K562 (cell line): ENCODE measurements around the gene C4BPB. TPM values are rescaled to one million over a fixed set of nuclear protein-coding genes. Genes with fewer than 3 reads are reported as not detected.

ENCODE experiments used
- ATAC-seq: fragments of 200-7000 bp; cut with Tn5 transposase; 3 replicates; pipeline ENCODE4 v1.9.1; 2020; ENCODE audit warnings: moderate library complexity
- BruUV-seq: library from RNA; stranded (reverse); fragments of 400-500 nt; replicated peaks from 2 replicates; lab custom pipeline; 2021; lab: Mats Ljungman, UMichigan
- CTCF ChIA-PET: fragments of 300-600 bp; formaldehyde crosslinking; extraction: SDS; loops from one replicate; lab custom pipeline; 2021; ENCODE audit warnings: low intra/inter-chr PET ratio; lab: Yijun Ruan, JAX
- POLR2A ChIA-PET: fragments of 300-600, 350-650 bp; sonication (Branson Sonifier 250); formaldehyde crosslinking; extraction: SDS; loops from one replicate; lab custom pipeline; 2021; ENCODE audit warnings: antibody characterized with exemption, inconsistent platforms; lab: Yijun Ruan, JAX
- DNase-seq, 4 experiments: peaks; one replicate each; pipeline versions ENCODE4 v3.0.0 to v3.0.0-alpha.2; 2011 to 2018; ENCODE audit warnings: low spot score in 3 of 4, mixed read lengths in 3 of 4; ENCODE audit errors: extremely low read depth in 1 of 4
- FAIRE-seq: peaks from 2 replicates; lab custom pipeline; 2011; peaks lifted over from hg19 to GRCh38; lab: Jason Lieb, UNC
- H2AFZ ChIP-seq: 2 replicates; pipeline ENCODE4 v1.6.0; 2011; ENCODE audit warnings: low read depth, low read length, control low read depth, inconsistent platforms
- H3K27ac ChIP-seq: fragments of 200-600 bp; 3 replicates; pipeline ENCODE4 v1.8.0; 2011; ENCODE audit warnings: low read depth, mild to moderate bottlenecking, control low read depth, inconsistent platforms, low read length, moderate library complexity, mixed read lengths; ENCODE audit errors: extremely low read depth
- H3K27me3 ChIP-seq, 2 experiments: fragments of 300-600 bp in 1 of 2; 2 replicates in 1 of 2; 3 replicates in 1 of 2; pipeline versions ENCODE4 v1.6.0 to v1.8.0; 2011; ENCODE audit warnings: inconsistent platforms in 2 of 2, low read length in 2 of 2, mild to moderate bottlenecking in 1 of 2, mixed read lengths in 1 of 2, moderate library complexity in 1 of 2; ENCODE audit not compliant: control insufficient read depth in 2 of 2, insufficient read depth in 2 of 2
- H3K36me3 ChIP-seq: fragments of 300-600 bp; 3 replicates; pipeline ENCODE4 v1.8.0; 2011; ENCODE audit warnings: mild to moderate bottlenecking, low read length, inconsistent platforms; ENCODE audit not compliant: control insufficient read depth, insufficient read depth
- H3K4me1 ChIP-seq, 2 experiments: fragments of 200-600 bp in 1 of 2; replicated peaks in 1 of 2; 2 replicates in 1 of 2; 3 replicates in 1 of 2; pipeline versions ENCODE4 v1.5.1 to v1.8.0; 2011; ENCODE audit warnings: inconsistent platforms in 2 of 2, low read length in 2 of 2, mild to moderate bottlenecking in 1 of 2, mixed read lengths in 1 of 2, moderate library complexity in 1 of 2; ENCODE audit not compliant: control insufficient read depth in 2 of 2, insufficient read depth in 2 of 2
- H3K4me2 ChIP-seq: 2 replicates; pipeline ENCODE4 v1.6.1; 2011; ENCODE audit warnings: low read length, control low read depth, inconsistent platforms, mixed read lengths; ENCODE audit not compliant: insufficient read depth
- H3K4me3 ChIP-seq: fragments of 200-600 bp; sonication (generic), shearing (Covaris generic); 2 replicates; pipeline ENCODE4 v1.5.1; 2016; ENCODE audit warnings: control low read depth, inconsistent platforms
- H3K79me2 ChIP-seq: fragments of 200-600 bp; 3 replicates; pipeline ENCODE4 v1.8.0; 2011; ENCODE audit warnings: low read length, inconsistent platforms; ENCODE audit not compliant: control insufficient read depth, insufficient read depth
- H3K9ac ChIP-seq, 2 experiments: 2 replicates each; pipeline versions ENCODE4 v1.6.0 to v1.6.1; 2011; ENCODE audit warnings: low read depth in 2 of 2, low read length in 2 of 2, control low read depth in 1 of 2, inconsistent platforms in 1 of 2, mild to moderate bottlenecking in 1 of 2, mixed read lengths in 1 of 2; ENCODE audit not compliant: insufficient read depth in 1 of 2
- H3K9me1 ChIP-seq: one replicate; pipeline ENCODE4 v1.6.0; 2011; ENCODE audit warnings: inconsistent platforms, mild to moderate bottlenecking, low read length, moderate library complexity; ENCODE audit not compliant: control insufficient read depth, insufficient read depth
- H3K9me3 ChIP-seq: replicated peaks from 2 replicates; pipeline ENCODE4 v1.5.1; 2011; ENCODE audit warnings: low read depth, low read length, inconsistent platforms; ENCODE audit not compliant: control insufficient read depth, insufficient read depth
- H4K20me1 ChIP-seq: replicated peaks from 2 replicates; pipeline ENCODE4 v1.6.1; 2011; ENCODE audit warnings: low read length, inconsistent platforms, mixed read lengths; ENCODE audit not compliant: control insufficient read depth, insufficient read depth
- CTBP1 ChIP-seq: fragments of 450-650 bp; IDR thresholded peaks from 2 replicates; pipeline ENCODE4 v1.6.1; 2016; ENCODE audit warnings: borderline replicate concordance
- TGIF2 ChIP-seq: sonication (generic); formaldehyde crosslinking; IDR thresholded peaks from 2 replicates; pipeline ENCODE4 v1.8.1; 2022; ENCODE audit warnings: mild to moderate bottlenecking, missing genetic modification reagents, moderate library complexity
- ZFP1 ChIP-seq: fragments of 450-650 bp; formaldehyde crosslinking; IDR thresholded peaks from 2 replicates; pipeline ENCODE4 v1.4.0; 2020; ENCODE audit warnings: mild to moderate bottlenecking, mixed read lengths
- ZNF316 ChIP-seq: fragments of 450-650 bp; IDR thresholded peaks from 2 replicates; pipeline ENCODE4 v1.6.1; 2016
- ZNF717 ChIP-seq: fragments of 250-450 bp; sonication (Bioruptor Pico); IDR thresholded peaks from 2 replicates; pipeline ENCODE4 v1.5.0; 2021
- WGBS: fragments of 100-300 bp; shearing (Covaris generic); methylation state at CpG from one replicate; pipeline ENCODE4 v1.1.6; 2016; ENCODE audit warnings: low coverage, mixed read lengths; ENCODE audit not compliant: insufficient coverage; ENCODE audit errors: missing lambda C conversion rate; 5-methylcytosine and 5-hydroxymethylcytosine counted together
- in situ Hi-C: fragments of 300-500 bp; cut with MboI; formaldehyde crosslinking; loops from 4 replicates; pipeline ENCODE4 v1.15.0; 2018; ENCODE audit warnings: inconsistent platforms, mixed read lengths
- intact Hi-C: fragments of 100-400 bp; cut with micrococcal nuclease; formaldehyde crosslinking; loops from 2 replicates; pipeline ENCODE4 v1.14.2; 2022
- polyA plus RNA-seq, 8 experiments: library from polyadenylated mRNA; depleted of rRNA in 4 of 8; stranded (reverse) in 5 of 8; unstranded in 3 of 8; fragments of >200 nt; fragmentation: Nextera tagmentation in 2 of 8; fragmentation: Illumina TruSeq in 1 of 8; extraction: Ambion mirVana in 2 of 8; extraction: Trizol in 1 of 8; gene quantifications; 2 replicates each; pipeline versions ENCODE4 v1.2.1 to v1.2.3, GENCODE V29; 2011 to 2014; ENCODE audit warnings: inconsistent platforms in 1 of 8, missing spikeins in 1 of 8
- total RNA-seq, 7 experiments: library from RNA; depleted of rRNA in 6 of 7; stranded (reverse); fragments of >200 nt in 6 of 7; fragmentation: Illumina TruSeq in 2 of 7; extraction: Trizol in 2 of 7; gene quantifications; 2 replicates each; pipeline versions ENCODE4 v1.2.1 to v1.2.3, GENCODE V29; 2011 to 2021; ENCODE audit warnings: low replicate concordance in 1 of 7
- TF ChIP-seq, protein P1 (sequence below): fragments of 450-650 bp; IDR thresholded peaks from 2 replicates; pipeline ENCODE4 v1.6.1; 2016; ENCODE audit warnings: low read depth, mild to moderate bottlenecking, moderate library complexity

The C4BPB gene
- total and polyA plus RNA-seq, 9 of the 15 experiments (the other 6 are each of a cell fraction or from before 2014, with no cell fraction given) = not detected

DNA sequence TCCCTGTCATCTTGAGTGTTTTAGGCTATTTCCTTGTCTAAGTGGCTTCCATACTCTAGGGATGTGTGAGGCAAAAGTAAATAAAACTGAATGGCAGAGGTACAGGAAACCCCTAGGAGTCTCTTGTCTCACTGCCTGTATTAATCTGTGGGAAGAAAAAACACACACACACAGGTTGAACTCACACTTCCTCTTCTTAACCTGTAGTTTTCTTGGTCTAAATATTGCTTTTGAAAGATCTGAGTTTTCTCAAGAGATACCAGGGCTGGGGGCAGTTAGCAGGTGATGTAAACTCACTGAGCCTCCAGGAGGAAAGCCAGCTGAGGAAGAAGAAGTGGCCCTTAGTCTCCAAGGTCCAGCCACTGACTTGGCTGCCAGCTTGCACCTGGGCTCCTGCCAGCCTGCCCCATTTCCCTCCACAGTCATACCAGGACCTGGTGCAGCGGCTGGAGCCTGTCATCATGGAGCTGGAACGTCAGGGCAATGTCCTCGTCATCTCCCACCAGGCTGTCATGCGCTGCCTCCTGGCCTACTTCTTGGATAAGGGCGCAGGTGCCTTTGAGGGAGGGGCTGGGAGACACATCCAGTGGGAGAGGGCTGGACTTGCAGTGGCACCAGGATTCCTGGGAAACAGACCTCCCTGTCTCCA lies 18.7 kb upstream of the C4BPB start:
- H3K79me2 ChIP-seq = no peaks in the 10 kb centered on the region
- no peak overlapping the region for H3K4me3 ChIP-seq
- peak overlapping the region in 1 of 2 experiments; percentile 33; a peak in 1 of 4 replicates for H3K9ac ChIP-seq
- POLR2A ChIA-PET = interaction anchor here (1.0 to 1.3 kb wide), 2 partner anchors 15 to 335 kb away, joined by 3 to 4 read pairs; no protein-coding TSS in a partner anchor
- no peak for TF ChIP-seq ZNF316
- TF ChIP-seq ZFP1 (CRISPR knock-in tag) = no peak
- TF ChIP-seq, protein P1, sequence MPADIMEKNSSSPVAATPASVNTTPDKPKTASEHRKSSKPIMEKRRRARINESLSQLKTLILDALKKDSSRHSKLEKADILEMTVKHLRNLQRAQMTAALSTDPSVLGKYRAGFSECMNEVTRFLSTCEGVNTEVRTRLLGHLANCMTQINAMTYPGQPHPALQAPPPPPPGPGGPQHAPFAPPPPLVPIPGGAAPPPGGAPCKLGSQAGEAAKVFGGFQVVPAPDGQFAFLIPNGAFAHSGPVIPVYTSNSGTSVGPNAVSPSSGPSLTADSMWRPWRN = no peak
- TF ChIP-seq CTBP1 = no peak
- TF ChIP-seq ZNF717 (CRISPR knock-in tag) = no peak
- no peak for TF ChIP-seq TGIF2 (CRISPR knock-in tag)
- TF ChIP-seq, all 486 proteins: peak for 0
- Histone ChIP-seq H3K27ac (no peak overlapping the region), H3K4me1 (no peaks in the 10 kb centered on the region), H3K4me2 (no peak overlapping the region), H3K9me3 (no peaks in the 10 kb centered on the region), H2AFZ (no peak overlapping the region), H4K20me1 (no peaks in the 10 kb centered on the region), H3K36me3 (peaks cover 65% of the 10 kb centered on the region), H3K9me1 (no peaks in the 10 kb centered on the region), H3K27me3 (no peaks in the 10 kb centered on the region)
- intact Hi-C loops = loop anchor here (10.0 kb wide), 2 partner anchors 255 to 595 kb away; partner anchors contain the start of gene IKBKE
- WGBS = 78% methylated on average over 5 of the region's 5 CpGs
- CTCF ChIA-PET = no interaction called here
- no TSS peak for BruUV-seq
- FAIRE-seq = no peak
- in situ Hi-C loops = loop anchor here (10.0 kb wide), 1 partner anchor 135 kb away; no protein-coding TSS in a partner anchor
- ATAC-seq = no peak
- DNase-seq = no peak
